CD4-positive, alpha-beta T cell treated with Interleukin-17A for 1 hour (primary cell): ENCODE results near the gene SLC38A11.
"Not testable (repeated sequence)": the region's sequence is repeated elsewhere in the genome, so short reads cannot be mapped to it uniquely, and the experiment has no call there.

ENCODE experiments used
- DNase-seq: peaks from one replicate; pipeline ENCODE4 v3.0.0-alpha.2; 2020

SLC38A11 gene

GRCh38 chr2:164954954-164955701 is at the start of gene SLC38A11:
Gene SLC38A11, minus strand, starts transcription at chr2:164955525. Its CDS starts 278 bp downstream, at chr2:164955247.
- DNase-seq, result no peak

GRCh38 chr2:165003443-165004130 is 48.3 kb upstream of the SLC38A11 start:
- no peak for DNase-seq

GRCh38 chr2:165002638-165003037 is 47.3 kb upstream of the SLC38A11 start:
- DNase-seq, result no peak

GRCh38 chr2:164994664-164995299 is 39.5 kb upstream of the SLC38A11 start:
- DNase-seq, result not testable (repeated sequence)

- DNase-seq, result no peak
Measured at GRCh38 chr2:164993287-164994016, 38.1 kb upstream of the SLC38A11 start.

GRCh38 chr2:164992818-164993217 is 37.5 kb upstream of the SLC38A11 start:
- DNase-seq, result peak; percentile 50

GRCh38 chr2:164992093-164992454 is 36.7 kb upstream of the SLC38A11 start:
- DNase-seq, result not testable (repeated sequence)

GRCh38 chr2:164991361-164992092 is 36.2 kb upstream of the SLC38A11 start:
- not testable (repeated sequence) for DNase-seq

GRCh38 chr2:164990953-164991352 is 35.6 kb upstream of the SLC38A11 start:
- DNase-seq, result not testable (repeated sequence)

GRCh38 chr2:164988805-164989204 is 33.5 kb upstream of the SLC38A11 start:
- DNase-seq, result not testable (repeated sequence)

GRCh38 chr2:164986027-164986426 is 30.7 kb upstream of the SLC38A11 start:
- DNase-seq, result not testable (repeated sequence)

- DNase-seq, result no peak
Measured at GRCh38 chr2:164984428-164984827, 29.1 kb upstream of the SLC38A11 start.

GRCh38 chr2:164981217-164981990 is 26.1 kb upstream of the SLC38A11 start:
- no peak for DNase-seq

GRCh38 chr2:164980688-164981087 is 25.4 kb upstream of the SLC38A11 start:
- DNase-seq, result not testable (repeated sequence)

GRCh38 chr2:164979113-164979512 is 23.8 kb upstream of the SLC38A11 start:
- no peak for DNase-seq

GRCh38 chr2:164976875-164977470 is 21.6 kb upstream of the SLC38A11 start:
- DNase-seq, result not testable (repeated sequence)

- DNase-seq, result no peak
Measured at GRCh38 chr2:164976301-164976700, 21.0 kb upstream of the SLC38A11 start.

- DNase-seq, result no peak
Measured at GRCh38 chr2:164975891-164976290, 20.6 kb upstream of the SLC38A11 start.

- DNase-seq, result no peak
Measured at GRCh38 chr2:164974221-164974620, 18.9 kb upstream of the SLC38A11 start.

- no peak for DNase-seq
Measured at GRCh38 chr2:164972216-164972615, 16.9 kb upstream of the SLC38A11 start.
